Umbilical cord (tissue), 2 donors: ENCODE results near the gene RAD51AP2. TPM values are rescaled to one million over a fixed set of nuclear protein-coding genes. Genes with fewer than 3 reads are reported as not detected.
"Not testable (repeated sequence)": the region's sequence is repeated elsewhere in the genome, so short reads cannot be mapped to it uniquely, and the experiment has no call there.

Experiments used
- DNase-seq: peaks from one replicate; pipeline ENCODE4 v3.0.0-alpha.2; 2015; ENCODE audit warnings: low spot score
- total RNA-seq: library from RNA; depleted of rRNA; stranded (reverse); fragments of >200 nt; gene quantifications from one replicate; pipeline ENCODE4 v1.2.3, GENCODE V29; 2014; ENCODE audit warnings: low replicate concordance; ENCODE audit not compliant: insufficient read depth

Gene RAD51AP2
- 11.6 TPM for total RNA-seq

GRCh38 chr2:17518212-17519154, at the start of gene RAD51AP2:
RAD51AP2 (minus strand) TSS chr2:17518440; CDS start chr2:17518415, 25 bp downstream.
- DNase-seq = peak; percentile 88

- DNase-seq = not testable (repeated sequence)
These were observed 47.5 kb upstream of the RAD51AP2 start for GRCh38 chr2:17565726-17566125.

- no peak for DNase-seq
These were observed 40.6 kb upstream of the RAD51AP2 start for GRCh38 chr2:17558878-17559277.

- no peak for DNase-seq
These were observed 39.8 kb upstream of the RAD51AP2 start for GRCh38 chr2:17558053-17558452.

GRCh38 chr2:17557596-17557995, 39.4 kb upstream of the RAD51AP2 start:
- no peak for DNase-seq

- no peak for DNase-seq
These were observed 36.9 kb upstream of the RAD51AP2 start for GRCh38 chr2:17555150-17555549.

GRCh38 chr2:17550907-17551306, 32.7 kb upstream of the RAD51AP2 start:
- no peak for DNase-seq

- DNase-seq = no peak
These were observed 29.5 kb upstream of the RAD51AP2 start for GRCh38 chr2:17547737-17548136.

GRCh38 chr2:17547237-17547636, 29.0 kb upstream of the RAD51AP2 start:
- DNase-seq = no peak

- no peak for DNase-seq
These were observed 27.7 kb upstream of the RAD51AP2 start for GRCh38 chr2:17545680-17546613.

- DNase-seq = no peak
These were observed 26.0 kb upstream of the RAD51AP2 start for GRCh38 chr2:17544256-17544655.

- DNase-seq = peak; percentile 10
These were observed 25.6 kb upstream of the RAD51AP2 start for GRCh38 chr2:17543848-17544247.

- DNase-seq = no peak
These were observed 25.0 kb upstream of the RAD51AP2 start for GRCh38 chr2:17543131-17543660.

GRCh38 chr2:17542471-17542870, 24.2 kb upstream of the RAD51AP2 start:
- DNase-seq = no peak

GRCh38 chr2:17541531-17541950, 23.3 kb upstream of the RAD51AP2 start:
- no peak for DNase-seq

GRCh38 chr2:17540813-17541530, 22.7 kb upstream of the RAD51AP2 start:
- DNase-seq = no peak

- DNase-seq = peak; percentile 97
These were observed 22.0 kb upstream of the RAD51AP2 start, which contains the start of gene VSNL1 for GRCh38 chr2:17540093-17540812. VSNL1 (plus strand) TSS chr2:17540696; CDS start chr2:17592075, 51,379 bp downstream.

GRCh38 chr2:17539611-17540092, 21.4 kb upstream of the RAD51AP2 start:
- peak; percentile 27 for DNase-seq

- peak; percentile 78 for DNase-seq
These were observed 20.8 kb upstream of the RAD51AP2 start for GRCh38 chr2:17538844-17539554.
